SK-N-SH treated with all-trans-retinoic acid at 6 μM for 48 hours (cell line): ENCODE data around the gene TRABD2A.

ENCODE experiments used
- ATAC-seq: fragments of 200-7000 bp; cut with Tn5 transposase; 3 replicates; pipeline ENCODE4 v1.9.1; 2020; ENCODE audit warnings: mild to moderate bottlenecking, moderate library complexity
- ARNTL ChIP-seq: fragments of 450-650 bp; formaldehyde crosslinking; IDR thresholded peaks from 2 replicates; pipeline ENCODE4 v1.5.0; 2020; ENCODE audit warnings: low read depth, mild to moderate bottlenecking, moderate library complexity, borderline replicate concordance
- BACH2 ChIP-seq: fragments of 250-450 bp; sonication (Bioruptor Pico); IDR thresholded peaks from 2 replicates; pipeline ENCODE4 v1.9.0; 2021; ENCODE audit warnings: mild to moderate bottlenecking, borderline replicate concordance
- CSDC2 ChIP-seq: fragments of 250-450 bp; sonication (Bioruptor Pico); IDR thresholded peaks from 2 replicates; pipeline ENCODE4 v1.5.0; 2020; ENCODE audit warnings: mild to moderate bottlenecking, moderate library complexity
- ESRRG ChIP-seq: fragments of 250-450 bp; sonication (Bioruptor Pico); IDR thresholded peaks from 2 replicates; pipeline ENCODE4 v1.6.1; 2021; ENCODE audit warnings: mild to moderate bottlenecking
- GLIS3 ChIP-seq: fragments of 250-450 bp; sonication (Bioruptor Pico); IDR thresholded peaks from 2 replicates; pipeline ENCODE4 v1.5.0; 2020; ENCODE audit warnings: mild to moderate bottlenecking, moderate library complexity
- ISL1 ChIP-seq: fragments of 250-450 bp; sonication (Bioruptor Pico); IDR thresholded peaks from 2 replicates; pipeline ENCODE4 v2.1.2; 2022; ENCODE audit warnings: mild to moderate bottlenecking, moderate library complexity
- PPARA ChIP-seq: fragments of 250-450 bp; sonication (Bioruptor Pico); IDR thresholded peaks from 2 replicates; pipeline ENCODE4 v1.5.0; 2020; ENCODE audit warnings: mild to moderate bottlenecking, borderline replicate concordance
- RARB ChIP-seq: fragments of 250-450 bp; sonication (Bioruptor Pico); IDR thresholded peaks from 2 replicates; pipeline ENCODE4 v1.8.0; 2021; ENCODE audit warnings: mild to moderate bottlenecking, moderate library complexity
- SNAI2 ChIP-seq: fragments of 250-450 bp; sonication (Bioruptor Pico); IDR thresholded peaks from 2 replicates; pipeline ENCODE4 v1.5.0; 2020; ENCODE audit warnings: mild to moderate bottlenecking, moderate library complexity
- TCF4 ChIP-seq: fragments of 250-450 bp; sonication (Bioruptor Pico); IDR thresholded peaks from 2 replicates; pipeline ENCODE4 v1.8.0; 2021; ENCODE audit warnings: mild to moderate bottlenecking, moderate library complexity, borderline replicate concordance
- TOX ChIP-seq: fragments of 250-450 bp; sonication (Bioruptor Pico); IDR thresholded peaks from 2 replicates; pipeline ENCODE4 v1.8.0; 2021; ENCODE audit warnings: mild to moderate bottlenecking, moderate library complexity, borderline replicate concordance
- ZC3H10 ChIP-seq: fragments of 250-450 bp; sonication (Bioruptor Pico); IDR thresholded peaks from 2 replicates; pipeline ENCODE4 v1.5.1; 2021; ENCODE audit warnings: mild to moderate bottlenecking, moderate library complexity
- ZFP3 ChIP-seq: fragments of 250-450 bp; sonication (Bioruptor Pico); IDR thresholded peaks from 2 replicates; pipeline ENCODE4 v1.5.0; 2020; ENCODE audit warnings: mild to moderate bottlenecking, moderate library complexity
- ZFP30 ChIP-seq: fragments of 450-650 bp; formaldehyde crosslinking; IDR thresholded peaks from 2 replicates; pipeline ENCODE4 v1.5.0; 2022; ENCODE audit warnings: mild to moderate bottlenecking, moderate library complexity
- ZNF565 ChIP-seq: fragments of 450-650 bp; formaldehyde crosslinking; conservative IDR thresholded peaks from 2 replicates; pipeline ENCODE4 v1.5.0; 2020; ENCODE audit warnings: low read depth, mild to moderate bottlenecking, moderate library complexity
- ZNF70 ChIP-seq: fragments of 450-650 bp; formaldehyde crosslinking; IDR thresholded peaks from 2 replicates; pipeline ENCODE4 v1.5.0; 2020; ENCODE audit warnings: mild to moderate bottlenecking, moderate library complexity
- ZNF8 ChIP-seq: fragments of 450-650 bp; formaldehyde crosslinking; IDR thresholded peaks from 2 replicates; pipeline ENCODE4 v1.5.0; 2020; ENCODE audit warnings: mild to moderate bottlenecking, moderate library complexity
- TF ChIP-seq, protein P1 (sequence below): fragments of 250-450 bp; sonication (Bioruptor Pico); IDR thresholded peaks from 2 replicates; pipeline ENCODE4 v1.5.0; 2020; ENCODE audit warnings: mild to moderate bottlenecking, moderate library complexity
- TF ChIP-seq, protein P2 (sequence below): fragments of 250-450 bp; sonication (Bioruptor Pico); IDR thresholded peaks from 2 replicates; pipeline ENCODE4 v1.8.0; 2020; ENCODE audit warnings: mild to moderate bottlenecking, moderate library complexity, borderline replicate concordance
- TF ChIP-seq, protein P3 (sequence below): fragments of 250-450 bp; sonication (Bioruptor Pico); IDR thresholded peaks from 2 replicates; pipeline ENCODE4 v1.8.0; 2021; ENCODE audit warnings: low read depth, mild to moderate bottlenecking, moderate library complexity, borderline replicate concordance
- TF ChIP-seq, protein P4 (sequence below): fragments of 250-450 bp; sonication (Bioruptor Pico); IDR thresholded peaks from 2 replicates; pipeline ENCODE4 v1.5.1; 2020; ENCODE audit warnings: low read depth, mild to moderate bottlenecking, moderate library complexity

TRABD2A gene

DNA sequence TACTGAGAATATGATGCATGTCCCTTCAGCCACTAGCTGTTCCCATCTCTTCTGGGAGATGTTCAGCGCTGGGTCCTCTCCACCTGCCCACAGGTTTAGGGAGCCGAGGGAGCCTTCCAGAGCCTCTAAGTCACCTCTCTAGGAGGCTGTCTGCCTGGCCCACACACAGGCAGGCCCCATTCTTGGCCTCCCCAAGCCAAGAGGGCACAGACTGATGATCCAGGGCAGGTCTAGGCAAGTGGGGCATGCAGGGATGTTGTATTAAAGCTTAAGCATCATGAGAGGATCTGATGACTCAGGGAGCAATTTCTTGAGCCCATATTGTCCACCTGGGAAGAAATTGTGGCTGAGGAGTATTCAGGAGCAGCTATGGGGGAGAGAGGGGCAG, 44.4 kb upstream of the TRABD2A start:
- peak; percentile 2; the same call in 2 of the 3 replicates for ATAC-seq
- TF ChIP-seq ESRRG (CRISPR knock-in tag) (no peak), ISL1 (no peak), GLIS3 (CRISPR knock-in tag) (no peak), TOX (CRISPR knock-in tag) (no peak), ZNF70 (CRISPR knock-in tag) (no peak), ZC3H10 (no peak), ARNTL (CRISPR knock-in tag) (no peak), ZFP30 (CRISPR knock-in tag) (no peak), PPARA (no peak), CSDC2 (CRISPR knock-in tag) (no peak), TCF4 (CRISPR knock-in tag) (no peak), ZFP3 (no peak), ZNF8 (CRISPR knock-in tag) (no peak), ZNF565 (no peak), SNAI2 (CRISPR knock-in tag) (no peak)
- TF ChIP-seq, protein P1, sequence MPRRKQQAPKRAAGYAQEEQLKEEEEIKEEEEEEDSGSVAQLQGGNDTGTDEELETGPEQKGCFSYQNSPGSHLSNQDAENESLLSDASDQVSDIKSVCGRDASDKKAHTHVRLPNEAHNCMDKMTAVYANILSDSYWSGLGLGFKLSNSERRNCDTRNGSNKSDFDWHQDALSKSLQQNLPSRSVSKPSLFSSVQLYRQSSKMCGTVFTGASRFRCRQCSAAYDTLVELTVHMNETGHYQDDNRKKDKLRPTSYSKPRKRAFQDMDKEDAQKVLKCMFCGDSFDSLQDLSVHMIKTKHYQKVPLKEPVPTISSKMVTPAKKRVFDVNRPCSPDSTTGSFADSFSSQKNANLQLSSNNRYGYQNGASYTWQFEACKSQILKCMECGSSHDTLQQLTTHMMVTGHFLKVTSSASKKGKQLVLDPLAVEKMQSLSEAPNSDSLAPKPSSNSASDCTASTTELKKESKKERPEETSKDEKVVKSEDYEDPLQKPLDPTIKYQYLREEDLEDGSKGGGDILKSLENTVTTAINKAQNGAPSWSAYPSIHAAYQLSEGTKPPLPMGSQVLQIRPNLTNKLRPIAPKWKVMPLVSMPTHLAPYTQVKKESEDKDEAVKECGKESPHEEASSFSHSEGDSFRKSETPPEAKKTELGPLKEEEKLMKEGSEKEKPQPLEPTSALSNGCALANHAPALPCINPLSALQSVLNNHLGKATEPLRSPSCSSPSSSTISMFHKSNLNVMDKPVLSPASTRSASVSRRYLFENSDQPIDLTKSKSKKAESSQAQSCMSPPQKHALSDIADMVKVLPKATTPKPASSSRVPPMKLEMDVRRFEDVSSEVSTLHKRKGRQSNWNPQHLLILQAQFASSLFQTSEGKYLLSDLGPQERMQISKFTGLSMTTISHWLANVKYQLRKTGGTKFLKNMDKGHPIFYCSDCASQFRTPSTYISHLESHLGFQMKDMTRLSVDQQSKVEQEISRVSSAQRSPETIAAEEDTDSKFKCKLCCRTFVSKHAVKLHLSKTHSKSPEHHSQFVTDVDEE (CRISPR knock-in tag): no peak
- TF ChIP-seq, protein P2, sequence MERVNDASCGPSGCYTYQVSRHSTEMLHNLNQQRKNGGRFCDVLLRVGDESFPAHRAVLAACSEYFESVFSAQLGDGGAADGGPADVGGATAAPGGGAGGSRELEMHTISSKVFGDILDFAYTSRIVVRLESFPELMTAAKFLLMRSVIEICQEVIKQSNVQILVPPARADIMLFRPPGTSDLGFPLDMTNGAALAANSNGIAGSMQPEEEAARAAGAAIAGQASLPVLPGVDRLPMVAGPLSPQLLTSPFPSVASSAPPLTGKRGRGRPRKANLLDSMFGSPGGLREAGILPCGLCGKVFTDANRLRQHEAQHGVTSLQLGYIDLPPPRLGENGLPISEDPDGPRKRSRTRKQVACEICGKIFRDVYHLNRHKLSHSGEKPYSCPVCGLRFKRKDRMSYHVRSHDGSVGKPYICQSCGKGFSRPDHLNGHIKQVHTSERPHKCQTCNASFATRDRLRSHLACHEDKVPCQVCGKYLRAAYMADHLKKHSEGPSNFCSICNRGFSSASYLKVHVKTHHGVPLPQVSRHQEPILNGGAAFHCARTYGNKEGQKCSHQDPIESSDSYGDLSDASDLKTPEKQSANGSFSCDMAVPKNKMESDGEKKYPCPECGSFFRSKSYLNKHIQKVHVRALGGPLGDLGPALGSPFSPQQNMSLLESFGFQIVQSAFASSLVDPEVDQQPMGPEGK: no peak

DNA sequence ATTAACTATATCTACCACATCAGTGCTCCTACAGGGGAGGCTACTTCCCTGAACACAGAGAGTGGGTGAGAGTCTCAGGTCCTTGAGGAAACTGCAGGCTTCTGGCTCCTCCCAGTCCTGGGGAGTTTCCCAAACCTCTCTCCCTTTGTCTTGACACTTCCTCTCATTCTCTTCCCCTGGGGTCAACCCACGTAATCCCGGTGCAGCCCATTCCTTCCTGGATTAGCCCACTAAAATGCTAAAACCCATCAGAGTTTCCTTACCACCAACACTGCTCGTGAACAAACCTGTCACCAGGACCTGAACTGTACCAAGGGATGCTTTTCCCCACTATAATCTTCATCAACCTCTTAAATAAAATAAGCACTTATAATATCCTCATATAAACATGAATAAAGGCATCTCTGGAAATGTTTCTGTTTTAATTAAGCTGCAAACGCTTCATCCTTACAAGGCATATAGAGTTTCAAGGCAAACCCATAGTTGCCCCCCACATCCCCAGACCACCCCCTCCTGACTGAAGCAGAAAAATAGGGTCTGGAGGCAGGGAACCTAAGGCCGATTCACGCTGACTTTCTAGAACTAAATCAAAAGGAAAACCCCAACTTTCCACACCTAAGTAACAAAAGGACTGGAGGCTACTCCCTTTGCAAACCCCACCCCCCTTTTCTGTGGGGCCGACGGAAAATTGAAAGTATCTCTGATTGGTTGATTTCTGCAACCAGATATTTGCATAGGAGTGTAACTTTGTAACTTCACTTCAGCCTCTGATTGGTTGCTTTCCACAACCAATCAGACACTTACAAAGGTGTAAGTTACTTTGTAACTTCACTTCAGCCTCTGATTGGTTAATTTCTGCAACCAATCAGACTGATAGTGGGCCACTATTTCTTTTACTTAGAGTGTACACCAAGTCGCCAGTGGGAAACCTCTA, 43.6 kb upstream of the TRABD2A start:
- no peak; the same call in 2 of the 3 replicates for ATAC-seq

DNA sequence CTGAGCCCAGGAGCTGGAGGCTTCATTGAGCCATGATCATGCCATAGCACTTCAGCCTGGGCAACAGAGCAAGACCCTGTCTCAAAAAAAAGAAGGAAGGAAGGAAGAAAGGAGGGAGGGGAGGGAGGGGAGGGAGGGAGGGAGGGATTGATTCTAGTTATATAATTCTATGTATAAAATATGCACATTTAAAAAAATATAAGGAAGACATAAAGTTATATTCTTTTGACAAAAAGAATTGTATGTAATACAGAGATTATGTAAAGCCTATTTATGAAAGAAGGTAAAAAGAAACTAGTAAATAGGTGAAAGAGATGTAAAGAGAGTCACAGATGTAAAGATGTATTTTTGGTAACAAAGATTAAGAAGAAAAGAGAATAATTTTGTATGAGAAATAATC, 42.1 kb upstream of the TRABD2A start:
- no peak for ATAC-seq
- TF ChIP-seq, protein P3, sequence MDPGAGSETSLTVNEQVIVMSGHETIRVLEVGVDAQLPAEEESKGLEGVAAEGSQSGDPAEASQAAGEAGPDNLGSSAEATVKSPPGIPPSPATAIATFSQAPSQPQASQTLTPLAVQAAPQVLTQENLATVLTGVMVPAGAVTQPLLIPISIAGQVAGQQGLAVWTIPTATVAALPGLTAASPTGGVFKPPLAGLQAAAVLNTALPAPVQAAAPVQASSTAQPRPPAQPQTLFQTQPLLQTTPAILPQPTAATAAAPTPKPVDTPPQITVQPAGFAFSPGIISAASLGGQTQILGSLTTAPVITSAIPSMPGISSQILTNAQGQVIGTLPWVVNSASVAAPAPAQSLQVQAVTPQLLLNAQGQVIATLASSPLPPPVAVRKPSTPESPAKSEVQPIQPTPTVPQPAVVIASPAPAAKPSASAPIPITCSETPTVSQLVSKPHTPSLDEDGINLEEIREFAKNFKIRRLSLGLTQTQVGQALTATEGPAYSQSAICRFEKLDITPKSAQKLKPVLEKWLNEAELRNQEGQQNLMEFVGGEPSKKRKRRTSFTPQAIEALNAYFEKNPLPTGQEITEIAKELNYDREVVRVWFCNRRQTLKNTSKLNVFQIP (CRISPR knock-in tag): no peak
- TF ChIP-seq ISL1 (no peak), ZNF8 (CRISPR knock-in tag) (no peak), GLIS3 (CRISPR knock-in tag) (no peak), ZFP30 (CRISPR knock-in tag) (no peak), CSDC2 (CRISPR knock-in tag) (no peak), ESRRG (CRISPR knock-in tag) (no peak), SNAI2 (CRISPR knock-in tag) (no peak), TOX (CRISPR knock-in tag) (no peak), TCF4 (CRISPR knock-in tag) (no peak), ZC3H10 (no peak), RARB (no peak), PPARA (no peak), BACH2 (no peak)
- TF ChIP-seq, protein P4, sequence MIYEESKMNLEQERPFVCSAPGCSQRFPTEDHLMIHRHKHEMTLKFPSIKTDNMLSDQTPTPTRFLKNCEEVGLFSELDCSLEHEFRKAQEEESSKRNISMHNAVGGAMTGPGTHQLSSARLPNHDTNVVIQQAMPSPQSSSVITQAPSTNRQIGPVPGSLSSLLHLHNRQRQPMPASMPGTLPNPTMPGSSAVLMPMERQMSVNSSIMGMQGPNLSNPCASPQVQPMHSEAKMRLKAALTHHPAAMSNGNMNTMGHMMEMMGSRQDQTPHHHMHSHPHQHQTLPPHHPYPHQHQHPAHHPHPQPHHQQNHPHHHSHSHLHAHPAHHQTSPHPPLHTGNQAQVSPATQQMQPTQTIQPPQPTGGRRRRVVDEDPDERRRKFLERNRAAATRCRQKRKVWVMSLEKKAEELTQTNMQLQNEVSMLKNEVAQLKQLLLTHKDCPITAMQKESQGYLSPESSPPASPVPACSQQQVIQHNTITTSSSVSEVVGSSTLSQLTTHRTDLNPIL: no peak
- TF ChIP-seq, protein P1 (CRISPR knock-in tag): no peak

More for the DNA sequence above, 43.6 kb upstream of the TRABD2A start:
- TF ChIP-seq BACH2 (no peak), PPARA (no peak), SNAI2 (CRISPR knock-in tag) (no peak), TCF4 (CRISPR knock-in tag) (no peak)
- TF ChIP-seq, protein P4: no peak
